OCI-LY3 (cell line): Measurements from ENCODE around the gene CLSTN2.

Experiments used
- CTCF ChIP-seq: fragments of 200-600, 300-600 bp; sonication (generic); IDR thresholded peaks from 2 replicates; pipeline ENCODE4 v1.5.1; 2014; ENCODE audit warnings: antibody characterized with exemption, low read length, low read depth
- EZH2phosphoT487 ChIP-seq: fragments of 200-600 bp; shearing (Covaris generic); IDR thresholded peaks from 2 replicates; pipeline ENCODE4 v1.6.1; 2018; ENCODE audit warnings: antibody characterized with exemption, mixed run types, low read depth

- no peak for TF ChIP-seq CTCF
- TF ChIP-seq EZH2phosphoT487 = no peak
Measured at GRCh38 chr3:139953131-139953910, 18.3 kb downstream of the CLSTN2 start.
